NCI-H1417 (cell line): Measurements from ENCODE around the gene MASP2.
"Not testable (repeated sequence)": the region's sequence is repeated elsewhere in the genome, so short reads cannot be mapped to it uniquely, and the experiment has no call there.

ENCODE experiments used
- DNase-seq, 3 experiments: peaks; one replicate each; lab custom pipeline; 2025; lab: John Stamatoyannopoulos, UW

MASP2 gene

GRCh38 chr1:10990828-10991227 lies 56.2 kb downstream of the MASP2 start:
- DNase-seq: no peak

GRCh38 chr1:10989920-10990516 lies 57.0 kb downstream of the MASP2 start:
- DNase-seq: not testable (repeated sequence)

- no peak for DNase-seq
These were observed 57.9 kb downstream of the MASP2 start for GRCh38 chr1:10989095-10989494.

- no peak for DNase-seq
These were observed 59.1 kb downstream of the MASP2 start for GRCh38 chr1:10987840-10988417.

GRCh38 chr1:10986525-10986890 lies 60.5 kb downstream of the MASP2 start:
- DNase-seq: no peak

- DNase-seq: no peak
These were observed 66.0 kb downstream of the MASP2 start for GRCh38 chr1:10980841-10981727.

GRCh38 chr1:10980094-10980577 lies 66.9 kb downstream of the MASP2 start:
- DNase-seq: no peak

- no peak for DNase-seq
These were observed 67.5 kb downstream of the MASP2 start for GRCh38 chr1:10979483-10979920.

- no peak for DNase-seq
These were observed 68.3 kb downstream of the MASP2 start for GRCh38 chr1:10978719-10979118.
